Activated T-cell treated with anti-CD3 and anti-CD28 coated beads for 1 hour (primary cell): Measurements from ENCODE around the gene BEST2.
"Not testable (repeated sequence)": the region's sequence is repeated elsewhere in the genome, so short reads cannot be mapped to it uniquely, and the experiment has no call there.

Experiments used
- DNase-seq: peaks from one replicate; pipeline ENCODE4 v3.0.0-alpha.2; 2020; ENCODE audit warnings: low read depth

Gene BEST2

DNA sequence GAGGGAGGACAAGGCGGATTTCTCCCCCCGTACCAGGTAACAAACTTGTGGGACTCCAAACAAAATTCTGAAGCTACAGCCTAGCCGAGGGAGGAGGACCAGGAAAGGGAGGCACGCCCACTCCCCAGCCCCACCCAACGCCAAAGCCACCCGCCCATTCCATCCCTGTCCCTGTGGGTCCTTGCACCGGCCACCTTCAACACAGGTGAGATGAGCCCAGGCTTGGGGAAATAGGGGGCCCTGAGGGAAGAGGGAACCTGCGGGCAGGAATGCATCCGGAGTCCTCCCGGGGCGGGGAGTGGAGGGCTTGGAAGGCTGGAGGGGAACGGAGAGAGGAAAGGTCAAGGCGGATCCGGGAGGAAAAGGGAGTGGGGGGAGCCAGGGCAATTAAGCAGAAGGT is at the start of gene BEST2:
Gene BEST2 (plus strand): TSS at position 157 of the 400 bp plus-strand sequence. CDS start 802 bp downstream, outside the sequence.
- DNase-seq, result no peak

DNA sequence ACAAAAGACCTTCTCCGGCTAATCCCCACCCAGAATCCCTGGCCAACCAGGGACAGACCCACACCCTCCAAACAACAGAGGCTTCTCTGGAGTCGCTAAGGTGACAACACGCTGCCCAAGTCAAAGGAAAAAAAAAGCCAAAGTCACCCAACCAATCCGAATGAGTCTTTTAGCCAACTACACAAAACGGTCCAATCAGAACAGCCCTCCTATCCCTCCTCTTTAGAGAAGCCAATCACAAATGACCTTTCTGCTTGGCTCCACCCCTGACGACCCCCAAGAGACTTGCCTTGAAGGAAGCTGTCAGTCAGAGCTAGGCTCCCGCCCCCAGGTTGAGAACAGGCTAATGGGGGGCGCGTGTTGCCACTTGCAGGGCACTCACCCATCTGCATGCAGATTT is 48.5 kb upstream of the BEST2 start:
- DNase-seq, result no peak

- DNase-seq, result no peak
Observed at GRCh38 chr19:12705169-12705568, 46.4 kb upstream of the BEST2 start.

- DNase-seq, result no peak
Observed at GRCh38 chr19:12705654-12706331, 45.8 kb upstream of the BEST2 start.

DNA sequence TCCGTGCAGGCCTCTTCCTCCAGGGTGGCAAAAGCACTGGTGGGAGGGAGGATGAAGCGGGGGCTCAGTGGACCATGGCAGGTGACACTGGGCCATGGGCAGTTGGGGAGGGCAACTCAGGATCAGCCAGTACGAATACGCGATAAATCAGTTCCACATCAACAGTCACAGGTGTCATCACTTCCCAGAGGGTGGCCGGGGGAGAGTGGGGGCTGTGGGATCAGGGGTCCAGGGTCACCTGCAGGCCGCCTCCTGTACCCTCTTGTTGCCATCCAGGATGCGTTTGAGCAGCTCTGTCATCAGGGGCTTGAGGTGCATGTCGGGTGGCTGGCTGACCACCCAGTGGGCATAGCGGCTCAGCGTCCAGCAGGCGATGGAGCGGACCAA is 45.3 kb upstream of the BEST2 start:
- no peak for DNase-seq

DNA sequence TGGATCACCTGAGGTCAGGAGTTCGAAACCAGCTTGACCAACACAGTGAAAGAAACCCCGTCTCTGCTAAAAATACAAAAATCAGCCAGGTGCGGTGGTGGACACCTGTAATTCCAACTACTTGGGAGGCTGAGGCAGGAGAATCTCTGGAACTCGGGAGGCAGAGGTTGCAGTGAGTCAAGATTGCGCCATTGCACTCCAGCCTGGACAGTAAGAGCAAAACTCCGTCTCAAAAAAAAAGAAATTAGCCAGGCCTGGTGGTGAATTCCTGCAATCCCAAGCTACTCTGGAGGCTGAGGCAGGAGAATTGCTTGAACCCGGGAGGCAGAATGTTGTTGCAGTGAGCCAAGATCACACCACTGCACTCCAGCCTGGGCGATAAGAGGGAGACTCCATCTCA is 43.0 kb upstream of the BEST2 start:
- DNase-seq, result no peak

- DNase-seq, result no peak
Observed at GRCh38 chr19:12711187-12711586, 40.4 kb upstream of the BEST2 start.

- DNase-seq, result not testable (repeated sequence)
Observed at GRCh38 chr19:12712077-12712476, 39.5 kb upstream of the BEST2 start.

- DNase-seq, result not testable (repeated sequence)
Observed at GRCh38 chr19:12713304-12713703, 38.3 kb upstream of the BEST2 start.

GRCh38 chr19:12715102-12715501 is 36.5 kb upstream of the BEST2 start:
- no peak for DNase-seq

GRCh38 chr19:12715929-12716328 is 35.7 kb upstream of the BEST2 start:
- no peak for DNase-seq

DNA sequence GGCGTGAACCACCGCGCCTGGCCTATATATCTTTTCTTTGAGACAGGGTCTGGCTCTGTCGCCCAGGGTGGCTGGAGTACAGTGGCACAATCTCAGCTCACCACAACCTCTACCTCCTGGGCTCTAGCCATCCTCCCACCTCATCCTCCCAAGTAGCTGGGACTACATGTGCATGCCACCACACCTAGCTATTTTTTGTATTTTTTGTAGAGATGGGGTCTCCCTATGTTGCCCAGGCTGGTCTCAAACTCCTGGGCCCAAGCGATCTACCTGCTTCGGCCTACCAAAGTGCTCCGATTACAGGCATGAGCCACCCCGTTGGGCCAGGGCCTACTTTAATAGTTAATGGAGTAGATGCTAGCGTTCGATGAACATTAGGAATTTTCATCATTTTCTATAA is 31.3 kb upstream of the BEST2 start:
- no peak for DNase-seq

GRCh38 chr19:12720851-12721655 is 30.5 kb upstream of the BEST2 start:
- no peak for DNase-seq

DNA sequence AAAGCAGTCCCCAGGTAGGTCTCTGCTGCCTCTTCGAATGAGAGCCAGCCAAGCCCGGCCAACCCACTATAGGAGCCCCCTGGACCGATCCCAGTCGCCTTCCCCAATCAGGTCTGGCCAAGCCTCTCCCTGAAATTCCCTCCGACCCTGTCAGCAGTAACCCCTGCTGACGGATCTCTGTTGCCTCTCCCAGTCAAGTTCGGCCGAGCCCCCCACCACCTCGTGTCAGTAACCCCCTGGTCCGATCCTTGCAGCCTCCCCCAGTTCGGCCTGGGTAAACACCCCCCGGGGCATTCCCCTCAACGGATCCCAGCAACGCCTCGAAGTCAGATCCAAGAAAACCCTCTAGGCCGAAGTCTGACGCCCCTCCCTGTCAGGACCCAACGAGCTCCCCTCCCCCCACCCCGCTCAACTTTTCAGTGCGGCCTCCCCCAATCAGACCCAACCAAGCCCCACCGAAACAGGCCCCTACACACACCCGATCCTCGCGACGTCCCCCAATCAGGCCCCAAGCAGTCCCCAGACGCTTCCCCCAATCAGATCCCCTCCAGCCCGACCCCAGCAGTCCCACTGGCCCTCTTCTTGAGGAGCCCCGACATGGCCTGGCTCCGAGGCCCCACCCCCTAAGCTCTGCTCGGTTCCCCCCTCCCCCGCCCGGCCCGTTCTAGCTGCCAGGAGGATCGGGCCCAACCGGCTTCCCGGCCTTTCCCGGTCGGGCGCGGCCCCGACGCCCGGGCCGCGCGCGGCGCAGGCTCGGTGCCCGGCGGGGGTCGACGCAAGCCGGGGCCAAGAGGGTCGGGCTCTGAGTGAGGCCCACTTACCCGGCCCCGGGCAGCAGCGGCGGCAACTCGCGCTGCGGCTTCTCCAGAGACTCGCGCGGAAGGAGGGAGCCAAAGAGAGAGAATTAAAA is 29.7 kb upstream of the BEST2 start:
- DNase-seq, result peak; percentile 38

- DNase-seq, result peak; percentile 88
Observed at GRCh38 chr19:12722566-12723380, 28.8 kb upstream of the BEST2 start.

DNA sequence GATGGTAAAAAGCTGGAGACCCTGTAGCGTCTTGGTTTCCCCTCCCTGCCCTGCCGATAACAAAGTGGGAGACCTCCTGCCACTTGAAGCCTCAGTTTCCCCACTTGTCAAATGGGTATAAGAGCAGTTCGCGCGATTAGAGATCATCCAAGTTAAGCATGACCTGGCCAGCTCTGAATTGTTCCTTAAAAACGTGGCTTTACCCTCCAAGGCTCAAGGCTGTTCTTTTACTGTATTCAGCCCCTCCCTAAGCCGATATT is 28.3 kb upstream of the BEST2 start:
- no peak for DNase-seq

DNA sequence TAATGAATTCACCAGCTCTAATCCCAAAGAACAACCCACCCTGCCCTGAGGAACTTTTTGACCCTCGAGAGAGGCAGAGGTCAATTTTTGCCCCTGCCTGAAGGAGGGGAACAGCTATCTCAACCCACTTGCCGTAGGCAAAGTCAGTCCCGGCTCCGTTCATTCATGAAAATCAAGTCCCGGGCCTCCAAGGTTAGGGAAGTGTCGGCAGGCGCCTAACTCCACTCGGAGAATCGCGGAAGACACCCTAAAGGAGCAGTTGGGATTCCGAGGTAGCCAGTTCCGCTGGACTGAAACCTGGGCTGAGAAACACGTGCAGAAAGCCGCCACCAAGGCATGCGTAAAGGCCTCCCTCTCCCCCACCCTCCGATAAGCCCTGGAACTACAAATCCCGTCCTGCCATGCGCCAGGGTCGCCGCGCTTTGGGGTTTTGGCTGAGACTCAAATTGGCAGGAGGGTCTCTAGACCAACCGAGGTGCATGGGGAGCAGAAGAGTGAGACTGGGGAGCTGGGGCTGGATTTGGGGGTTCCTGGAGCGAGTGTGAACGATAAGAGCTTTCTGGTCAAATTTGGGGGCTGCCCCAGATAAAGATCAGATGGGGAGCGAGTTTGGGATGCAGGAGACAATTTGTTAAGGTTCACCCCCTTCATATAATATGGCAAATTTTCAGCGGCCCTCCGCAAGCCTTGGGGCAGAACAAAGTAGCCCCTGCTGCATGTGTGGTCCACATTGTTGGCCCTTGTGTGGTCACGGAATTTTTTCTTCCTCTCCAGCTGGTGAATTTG is 27.8 kb upstream of the BEST2 start, which contains the start of gene TNPO2:
Gene TNPO2 (minus strand): TSS at position 292 of the 786 bp plus-strand sequence. CDS start 2,955 bp downstream, outside the sequence.
- DNase-seq, result peak; percentile 52

GRCh38 chr19:12725612-12726011 is 26.0 kb upstream of the BEST2 start:
- not testable (repeated sequence) for DNase-seq

DNA sequence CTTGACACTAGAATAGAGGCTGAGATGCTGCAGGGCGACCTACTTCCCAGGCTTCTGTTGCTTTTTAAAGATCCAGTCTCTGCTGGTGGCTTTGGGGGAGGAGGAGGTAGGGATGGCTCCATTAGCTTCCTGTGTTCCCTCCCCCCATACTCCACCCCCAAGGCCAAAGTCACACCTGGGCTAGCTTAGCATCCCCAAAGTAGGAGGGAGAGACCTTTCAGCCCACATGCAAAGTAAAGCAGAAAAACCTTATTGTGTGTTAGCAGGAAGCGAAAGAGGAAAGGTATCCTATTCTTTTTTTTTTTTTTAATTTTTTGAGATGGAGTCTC is 24.6 kb upstream of the BEST2 start:
- no peak for DNase-seq

- no peak for DNase-seq
Observed at GRCh38 chr19:12727745-12728433, 23.7 kb upstream of the BEST2 start.
